Muscle layer of colon (tissue), 2 donors: ENCODE measurements around the gene FBN1.

Experiments
- H3K27ac ChIP-seq: one replicate; pipeline ENCODE4 v1.7.0; 2013; ENCODE audit warnings: low read depth, mild to moderate bottlenecking, low read length, moderate library complexity
- H3K27me3 ChIP-seq, 2 donors: one replicate each; pipeline ENCODE4 v1.7.0; 2013; ENCODE audit warnings: low read length in 2 of 2, mild to moderate bottlenecking in 2 of 2; ENCODE audit not compliant: insufficient read depth in 2 of 2, control insufficient read depth in 1 of 2
- H3K36me3 ChIP-seq: one replicate; pipeline ENCODE4 v1.7.0; 2013; ENCODE audit warnings: mild to moderate bottlenecking, low read length; ENCODE audit not compliant: insufficient read depth
- H3K4me1 ChIP-seq: one replicate; pipeline ENCODE4 v1.7.0; 2013; ENCODE audit warnings: mild to moderate bottlenecking, low read length; ENCODE audit not compliant: insufficient read depth
- H3K4me3 ChIP-seq, 2 donors: one replicate each; pipeline ENCODE4 v1.7.0; 2013; ENCODE audit warnings: low read length in 2 of 2, low read depth in 1 of 2, mild to moderate bottlenecking in 1 of 2, moderate library complexity in 1 of 2
- H3K9ac ChIP-seq: one replicate; pipeline ENCODE4 v1.7.0; 2013; ENCODE audit warnings: low read length
- H3K9me3 ChIP-seq: one replicate; pipeline ENCODE4 v1.7.0; 2013; ENCODE audit warnings: mild to moderate bottlenecking, low read length
- donor health status: abdominal sarcoma.
- donor health status: Adenocarcinoma of cecum.

The FBN1 gene

GRCh38 chr15:48577469-48577868 lies 68.0 kb downstream of the FBN1 start:
- Histone ChIP-seq H3K27me3 (no peaks in the 10 kb centered on the region), H3K36me3 (no peaks in the 10 kb centered on the region), H3K4me3 (no peak overlapping the region), H3K9me3 (no peaks in the 10 kb centered on the region), H3K4me1 (peaks cover 7% of the 10 kb centered on the region), H3K27ac (no peak overlapping the region), H3K9ac (no peak overlapping the region)

GRCh38 chr15:48574187-48574586 lies 71.3 kb downstream of the FBN1 start:
- Histone ChIP-seq H3K4me3 (no peak overlapping the region), H3K4me1 (no peaks in the 10 kb centered on the region), H3K9ac (no peak overlapping the region), H3K27ac (no peak overlapping the region), H3K36me3 (no peaks in the 10 kb centered on the region), H3K9me3 (no peaks in the 10 kb centered on the region), H3K27me3 (no peaks in the 10 kb centered on the region)

- Histone ChIP-seq H3K4me3 (no peak overlapping the region), H3K4me1 (no peaks in the 10 kb centered on the region), H3K9me3 (no peaks in the 10 kb centered on the region), H3K27me3 (no peaks in the 10 kb centered on the region), H3K9ac (no peak overlapping the region), H3K36me3 (no peaks in the 10 kb centered on the region), H3K27ac (no peak overlapping the region)
Observed at GRCh38 chr15:48573780-48574179, 71.7 kb downstream of the FBN1 start.

- no peak overlapping the region for H3K9ac ChIP-seq
- no peaks in the 10 kb centered on the region for H3K9me3 ChIP-seq
- no peak overlapping the region for H3K4me3 ChIP-seq
- no peaks in the 10 kb centered on the region for H3K36me3 ChIP-seq
- no peaks in the 10 kb centered on the region for H3K4me1 ChIP-seq
- no peak overlapping the region for H3K27ac ChIP-seq
- H3K27me3 ChIP-seq, result no peaks in the 10 kb centered on the region
Observed at GRCh38 chr15:48572823-48573222, 72.7 kb downstream of the FBN1 start.

- Histone ChIP-seq H3K27ac (no peak overlapping the region), H3K27me3 (no peaks in the 10 kb centered on the region), H3K9me3 (no peaks in the 10 kb centered on the region), H3K9ac (no peak overlapping the region), H3K4me1 (no peaks in the 10 kb centered on the region), H3K36me3 (no peaks in the 10 kb centered on the region), H3K4me3 (no peak overlapping the region)
Observed at GRCh38 chr15:48571510-48571909, 74.0 kb downstream of the FBN1 start.

- H3K27me3 ChIP-seq, result no peaks in the 10 kb centered on the region
- H3K9ac ChIP-seq, result no peak overlapping the region
- H3K9me3 ChIP-seq, result no peaks in the 10 kb centered on the region
- no peaks in the 10 kb centered on the region for H3K36me3 ChIP-seq
- no peaks in the 10 kb centered on the region for H3K4me1 ChIP-seq
- no peak overlapping the region for H3K27ac ChIP-seq
- no peak overlapping the region for H3K4me3 ChIP-seq
Observed at GRCh38 chr15:48570822-48571221, 74.7 kb downstream of the FBN1 start.

- Histone ChIP-seq H3K27ac (no peak overlapping the region), H3K36me3 (no peaks in the 10 kb centered on the region), H3K9me3 (no peaks in the 10 kb centered on the region), H3K9ac (no peak overlapping the region), H3K4me1 (no peaks in the 10 kb centered on the region), H3K27me3 (no peaks in the 10 kb centered on the region), H3K4me3 (no peak overlapping the region)
Observed at GRCh38 chr15:48569591-48570302, 75.8 kb downstream of the FBN1 start.

GRCh38 chr15:48566668-48567067 lies 78.8 kb downstream of the FBN1 start:
- no peak overlapping the region for H3K4me3 ChIP-seq
- H3K9me3 ChIP-seq, result no peaks in the 10 kb centered on the region
- no peaks in the 10 kb centered on the region for H3K27me3 ChIP-seq
- no peaks in the 10 kb centered on the region for H3K36me3 ChIP-seq
- H3K9ac ChIP-seq, result no peak overlapping the region
- no peaks in the 10 kb centered on the region for H3K4me1 ChIP-seq
- no peak overlapping the region for H3K27ac ChIP-seq

- no peak overlapping the region for H3K9ac ChIP-seq
Observed at GRCh38 chr15:48565560-48566482, 79.7 kb downstream of the FBN1 start.

GRCh38 chr15:48564690-48565089 lies 80.8 kb downstream of the FBN1 start:
- Histone ChIP-seq H3K27ac (no peak overlapping the region), H3K4me1 (peaks cover 13% of the 10 kb centered on the region), H3K9ac (no peak overlapping the region), H3K9me3 (no peaks in the 10 kb centered on the region), H3K36me3 (no peaks in the 10 kb centered on the region), H3K27me3 (no peaks in the 10 kb centered on the region), H3K4me3 (no peak overlapping the region)

More at GRCh38 chr15:48565560-48566482, 79.7 kb downstream of the FBN1 start:
- H3K27ac ChIP-seq, result no peak overlapping the region
- no peaks in the 10 kb centered on the region for H3K27me3 ChIP-seq
- H3K4me1 ChIP-seq, result peaks cover 3% of the 10 kb centered on the region
- H3K4me3 ChIP-seq, result no peak overlapping the region
- H3K36me3 ChIP-seq, result no peaks in the 10 kb centered on the region
- no peaks in the 10 kb centered on the region for H3K9me3 ChIP-seq

- no peaks in the 10 kb centered on the region for H3K9me3 ChIP-seq
Observed at GRCh38 chr15:48563934-48564333, 81.6 kb downstream of the FBN1 start.

More at GRCh38 chr15:48563934-48564333, 81.6 kb downstream of the FBN1 start:
- Histone ChIP-seq H3K27ac (no peak overlapping the region), H3K36me3 (no peaks in the 10 kb centered on the region), H3K27me3 (no peaks in the 10 kb centered on the region), H3K4me1 (peaks cover 17% of the 10 kb centered on the region), H3K9ac (no peak overlapping the region), H3K4me3 (no peak overlapping the region)
